HG02970 (cell line): ENCODE data around the gene NUDT4B.
"Not testable (repeated sequence)": the region's sequence is repeated elsewhere in the genome, so short reads cannot be mapped to it uniquely, and the experiment has no call there.

Experiments used
- ATAC-seq: cut with Tn5 transposase; IDR thresholded peaks from one replicate; pipeline ENCODE4 v1.9.1; 2021; ENCODE audit warnings: mild to moderate bottlenecking, moderate library complexity, moderate number of reproducible peaks; ENCODE audit not compliant: unreplicated experiment, low FRiP score

The NUDT4B gene

DNA sequence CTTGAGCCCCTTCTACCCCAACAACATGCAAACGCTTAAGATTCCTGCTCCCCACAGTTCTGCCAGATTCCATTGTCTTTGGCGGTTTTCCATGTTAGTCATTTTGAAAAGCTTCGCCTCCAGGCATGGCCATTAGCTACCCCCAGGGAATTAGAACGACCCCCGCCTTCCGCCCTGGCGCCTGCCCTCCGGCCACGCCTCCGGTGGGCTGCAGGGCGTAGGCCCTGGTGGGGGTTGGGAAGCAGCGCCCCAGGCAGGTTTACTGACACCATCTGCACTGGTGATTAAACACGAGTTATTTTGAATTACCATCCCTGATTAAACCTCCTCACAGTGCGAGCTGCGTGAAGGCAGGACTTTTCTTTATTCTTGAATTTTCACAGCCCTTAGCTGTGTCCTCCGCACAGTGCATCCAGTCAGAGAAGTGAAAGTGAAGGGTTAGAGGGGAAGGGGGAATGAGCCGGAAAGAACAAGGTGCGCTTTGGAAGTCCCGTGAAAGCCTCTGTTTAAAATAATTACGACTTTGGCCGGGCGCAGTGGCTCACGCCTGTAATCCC lies 43.0 kb downstream of the NUDT4B start:
- ATAC-seq = not testable (repeated sequence)

DNA sequence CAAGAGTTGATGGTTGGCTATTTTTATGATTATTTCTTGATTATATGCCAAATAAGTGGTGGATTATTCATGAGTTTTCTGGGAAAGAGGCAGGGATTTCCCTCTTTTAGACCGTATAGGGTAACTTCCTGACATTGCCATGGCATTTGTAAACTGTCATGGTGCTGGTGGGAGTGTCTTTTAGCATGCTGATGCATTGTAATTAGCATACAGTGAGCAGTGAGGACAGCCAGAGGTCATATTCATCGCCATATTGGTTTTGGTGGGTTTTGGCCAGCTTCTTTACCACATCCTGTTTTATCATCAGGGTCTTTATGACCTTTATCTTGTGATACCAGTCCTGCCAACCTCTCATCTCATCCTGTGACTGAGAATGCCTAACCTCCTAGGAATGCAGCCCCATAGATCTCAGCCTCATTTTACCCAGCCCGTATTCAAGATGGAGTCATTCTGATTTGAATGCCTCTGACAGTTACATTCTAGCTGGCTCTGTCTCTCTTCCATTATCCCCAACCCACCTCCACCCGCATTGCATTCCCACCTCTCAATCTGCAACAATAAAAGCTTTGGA lies 45.3 kb downstream of the NUDT4B start:
- not testable (repeated sequence) for ATAC-seq
